Suprapubic skin (tissue), 4 donors: ENCODE results near the gene CCL21. TPM values are rescaled to one million over a fixed set of nuclear protein-coding genes. Genes with fewer than 3 reads are reported as not detected.

Source experiments
- DNase-seq, 2 donors: peaks; one replicate each; pipeline ENCODE4 v3.0.0-alpha.2; 2019; ENCODE audit warnings: low spot score in 2 of 2
- H3K27ac ChIP-seq: fragments of 200-600 bp; sonication (generic); one replicate; pipeline ENCODE4 v1.5.1; 2019
- H3K27me3 ChIP-seq: fragments of 200-600 bp; sonication (generic); one replicate; pipeline ENCODE4 v1.5.1; 2019
- H3K36me3 ChIP-seq: fragments of 200-600 bp; sonication (generic); one replicate; pipeline ENCODE4 v1.5.1; 2019
- H3K4me1 ChIP-seq: fragments of 200-600 bp; sonication (generic); one replicate; pipeline ENCODE4 v1.5.1; 2019
- H3K4me3 ChIP-seq: fragments of 200-600 bp; sonication (generic); one replicate; pipeline ENCODE4 v1.5.1; 2019; ENCODE audit warnings: mild to moderate bottlenecking
- H3K9me3 ChIP-seq: fragments of 200-600 bp; sonication (generic); one replicate; pipeline ENCODE4 v1.5.1; 2019
- EP300 ChIP-seq: sonication (generic); formaldehyde crosslinking; IDR thresholded peaks from one replicate; pipeline ENCODE4 v1.6.1; 2017; ENCODE audit warnings: antibody characterized with exemption
- POLR2A ChIP-seq, 2 donors: fragments of 450-650 bp; IDR thresholded peaks; one replicate each; pipeline ENCODE4 v1.6.1; 2017; ENCODE audit warnings: antibody characterized with exemption in 2 of 2, mild to moderate bottlenecking in 2 of 2, moderate library complexity in 2 of 2
- POLR2AphosphoS5 ChIP-seq, 3 donors: sonication (generic); formaldehyde crosslinking; IDR thresholded peaks; one replicate each; pipeline ENCODE4 v1.6.1; 2017; ENCODE audit warnings: antibody characterized with exemption in 3 of 3
- WGBS: methylation state at CpG from one replicate; pipeline ENCODE4 v1.1.5; 2018; 5-methylcytosine and 5-hydroxymethylcytosine counted together
- total RNA-seq, 4 donors: library from RNA; depleted of rRNA; stranded (reverse); fragments of >200 nt; gene quantifications; one replicate each; pipeline ENCODE4 v1.1.0, GENCODE V29; 2016
- TF ChIP-seq, protein P1 (sequence below), 2 donors: fragments of 200-600 bp in 1 of 2; fragments of 450-650 bp in 1 of 2; sonication (generic) in 1 of 2; IDR thresholded peaks; one replicate each; pipeline ENCODE4 v1.5.1; 2016 to 2019; ENCODE audit warnings: antibody characterized with exemption in 2 of 2, mild to moderate bottlenecking in 1 of 2, moderate library complexity in 1 of 2

The CCL21 gene
- total RNA-seq, 4 donors from 2014 or later = 5.2 to 6.1 (median 5.6) TPM; not detected in 1

DNA sequence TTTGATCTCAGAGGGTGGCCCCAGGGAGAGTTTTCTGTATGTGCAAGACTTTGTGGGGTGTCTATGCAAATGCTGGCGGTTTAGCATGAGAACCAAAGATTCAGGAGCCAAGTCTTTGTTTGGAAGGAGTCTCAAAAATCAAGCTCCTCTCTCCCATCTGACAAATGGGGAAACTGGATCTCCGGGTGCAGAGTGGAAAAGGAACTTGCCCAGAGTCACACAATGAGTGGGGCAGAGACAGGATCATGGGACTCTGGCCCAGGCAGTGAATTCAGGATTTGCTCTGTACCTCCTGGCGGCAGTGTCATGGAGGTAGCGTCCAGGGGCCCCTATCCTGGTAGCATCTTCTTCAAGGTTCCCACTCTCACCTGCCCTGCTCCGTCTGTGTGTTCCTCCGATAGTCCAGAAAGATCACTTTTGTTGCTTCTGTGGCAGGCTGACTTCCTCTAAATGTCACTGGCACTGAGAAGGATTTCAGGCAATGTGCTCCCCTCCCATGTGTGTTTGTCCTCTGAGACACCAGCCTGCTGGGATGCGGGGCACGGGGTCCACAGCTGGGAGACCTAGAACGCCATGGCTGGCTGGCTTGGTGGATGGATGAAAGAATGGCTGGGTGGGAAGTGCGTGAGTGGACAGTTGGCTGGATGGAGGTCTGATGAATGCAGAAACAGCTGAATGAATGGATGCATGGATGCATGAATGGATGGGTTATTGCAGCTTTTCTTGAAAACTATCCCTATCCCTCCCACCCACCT is 22.5 kb downstream of the CCL21 start:
- H3K27ac ChIP-seq = no peak overlapping the region
- H3K36me3 ChIP-seq = no peaks in the 10 kb centered on the region
- no peaks in the 10 kb centered on the region for H3K9me3 ChIP-seq
- peaks cover 14% of the 10 kb centered on the region for H3K4me1 ChIP-seq
- TF ChIP-seq, protein P1, sequence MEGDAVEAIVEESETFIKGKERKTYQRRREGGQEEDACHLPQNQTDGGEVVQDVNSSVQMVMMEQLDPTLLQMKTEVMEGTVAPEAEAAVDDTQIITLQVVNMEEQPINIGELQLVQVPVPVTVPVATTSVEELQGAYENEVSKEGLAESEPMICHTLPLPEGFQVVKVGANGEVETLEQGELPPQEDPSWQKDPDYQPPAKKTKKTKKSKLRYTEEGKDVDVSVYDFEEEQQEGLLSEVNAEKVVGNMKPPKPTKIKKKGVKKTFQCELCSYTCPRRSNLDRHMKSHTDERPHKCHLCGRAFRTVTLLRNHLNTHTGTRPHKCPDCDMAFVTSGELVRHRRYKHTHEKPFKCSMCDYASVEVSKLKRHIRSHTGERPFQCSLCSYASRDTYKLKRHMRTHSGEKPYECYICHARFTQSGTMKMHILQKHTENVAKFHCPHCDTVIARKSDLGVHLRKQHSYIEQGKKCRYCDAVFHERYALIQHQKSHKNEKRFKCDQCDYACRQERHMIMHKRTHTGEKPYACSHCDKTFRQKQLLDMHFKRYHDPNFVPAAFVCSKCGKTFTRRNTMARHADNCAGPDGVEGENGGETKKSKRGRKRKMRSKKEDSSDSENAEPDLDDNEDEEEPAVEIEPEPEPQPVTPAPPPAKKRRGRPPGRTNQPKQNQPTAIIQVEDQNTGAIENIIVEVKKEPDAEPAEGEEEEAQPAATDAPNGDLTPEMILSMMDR (IDR thresholded peaks at IDR 0.05) = no peak
- no peak for TF ChIP-seq EP300
- no peak for TF ChIP-seq POLR2A (IDR thresholded peaks at IDR 0.05)
- TF ChIP-seq POLR2AphosphoS5 (IDR thresholded peaks at IDR 0.05) = no peak
- no peak for DNase-seq
- H3K27me3 ChIP-seq = no peaks in the 10 kb centered on the region
- no peak overlapping the region for H3K4me3 ChIP-seq
- WGBS = 73% methylated on average over 10 of the region's 10 CpGs

DNA sequence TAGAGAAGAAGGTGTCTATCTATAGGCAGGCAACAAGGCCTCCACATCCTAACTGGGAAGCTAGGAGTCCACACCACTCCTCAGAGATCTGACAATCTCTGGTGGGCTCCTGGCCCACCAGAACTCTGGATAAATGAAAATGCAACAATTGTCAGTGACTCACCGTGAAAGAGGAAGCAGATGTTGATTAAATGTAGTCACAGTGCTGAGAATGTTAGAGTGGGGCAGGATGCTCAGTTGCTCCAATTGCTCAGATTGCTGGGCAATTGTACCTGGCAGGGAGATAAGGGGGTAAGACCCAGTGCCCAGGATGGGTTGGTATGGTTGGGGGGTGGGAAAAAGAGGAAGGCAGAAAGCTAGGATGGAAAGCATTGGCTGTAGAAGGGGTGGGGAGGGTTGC is 23.2 kb downstream of the CCL21 start:
- TF ChIP-seq, protein P1 (IDR thresholded peaks at IDR 0.05) = no peak
- no peak for TF ChIP-seq POLR2AphosphoS5 (IDR thresholded peaks at IDR 0.05)
- no peak for TF ChIP-seq EP300
- no peak for TF ChIP-seq POLR2A (IDR thresholded peaks at IDR 0.05)
- Histone ChIP-seq H3K27ac (peak overlapping the region; percentile 31), H3K27me3 (no peaks in the 10 kb centered on the region), H3K4me1 (peaks cover 14% of the 10 kb centered on the region), H3K4me3 (no peak overlapping the region), H3K36me3 (no peaks in the 10 kb centered on the region), H3K9me3 (no peaks in the 10 kb centered on the region)
- WGBS = 36% methylated on average over 1 of the region's 1 CpG
- no peak for DNase-seq

DNA sequence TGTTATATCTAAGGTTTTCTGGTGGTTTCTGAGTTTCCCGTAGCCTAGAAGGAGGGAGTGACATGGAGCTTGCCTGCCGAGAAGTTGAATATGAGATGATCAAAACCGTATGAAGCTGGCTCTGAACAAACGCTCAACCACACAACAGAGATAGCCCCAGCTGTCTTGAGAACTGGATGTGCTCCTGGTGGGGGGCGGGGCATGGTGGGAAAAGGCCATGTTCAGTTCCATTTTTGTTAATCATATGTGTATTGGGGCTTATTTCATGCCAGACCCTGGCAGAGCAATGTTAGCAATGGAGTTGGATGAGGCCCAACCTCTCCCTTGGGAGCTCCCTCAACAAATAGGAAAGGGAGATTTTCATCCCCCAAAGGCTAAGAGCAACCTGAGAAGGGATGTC is 23.7 kb downstream of the CCL21 start:
- Histone ChIP-seq H3K4me3 (no peak overlapping the region), H3K27me3 (no peaks in the 10 kb centered on the region), H3K36me3 (no peaks in the 10 kb centered on the region), H3K27ac (peak overlapping the region; percentile 73), H3K9me3 (no peaks in the 10 kb centered on the region), H3K4me1 (peaks cover 14% of the 10 kb centered on the region)
- TF ChIP-seq, protein P1 (IDR thresholded peaks at IDR 0.05) = no peak
- TF ChIP-seq POLR2A (IDR thresholded peaks at IDR 0.05) = no peak
- no peak for TF ChIP-seq POLR2AphosphoS5 (IDR thresholded peaks at IDR 0.05)
- no peak for TF ChIP-seq EP300
- DNase-seq = no peak
- WGBS = 71% methylated on average over 5 of the region's 5 CpGs

DNA sequence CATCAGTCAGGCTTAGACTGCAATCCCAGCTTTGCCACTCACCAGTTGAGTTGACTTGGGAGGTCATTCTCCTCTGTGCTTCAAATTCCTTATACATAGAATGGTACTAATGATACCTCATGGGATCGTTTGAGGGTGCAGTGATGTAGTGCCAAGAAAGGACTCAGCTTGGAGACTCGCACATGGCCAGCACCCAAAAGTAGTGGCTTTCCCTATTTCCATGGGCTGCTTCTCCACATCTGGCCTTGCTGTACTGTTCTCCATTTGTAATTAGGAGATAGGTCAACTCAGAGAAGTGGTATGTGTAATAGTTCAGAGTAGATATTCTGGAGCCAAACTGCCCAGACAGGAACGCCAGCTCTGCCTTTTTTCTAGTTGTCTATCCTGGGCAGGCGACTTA is 24.3 kb downstream of the CCL21 start:
- no peaks in the 10 kb centered on the region for H3K27me3 ChIP-seq
- peak overlapping the region; percentile 73 for H3K27ac ChIP-seq
- no peaks in the 10 kb centered on the region for H3K36me3 ChIP-seq
- H3K4me1 ChIP-seq = peaks cover 10% of the 10 kb centered on the region
- no peaks in the 10 kb centered on the region for H3K9me3 ChIP-seq
- TF ChIP-seq POLR2AphosphoS5 (IDR thresholded peaks at IDR 0.05) = no peak
- 61% methylated on average over 4 of the region's 4 CpGs for WGBS
- no peak overlapping the region for H3K4me3 ChIP-seq
- DNase-seq = no peak

DNA sequence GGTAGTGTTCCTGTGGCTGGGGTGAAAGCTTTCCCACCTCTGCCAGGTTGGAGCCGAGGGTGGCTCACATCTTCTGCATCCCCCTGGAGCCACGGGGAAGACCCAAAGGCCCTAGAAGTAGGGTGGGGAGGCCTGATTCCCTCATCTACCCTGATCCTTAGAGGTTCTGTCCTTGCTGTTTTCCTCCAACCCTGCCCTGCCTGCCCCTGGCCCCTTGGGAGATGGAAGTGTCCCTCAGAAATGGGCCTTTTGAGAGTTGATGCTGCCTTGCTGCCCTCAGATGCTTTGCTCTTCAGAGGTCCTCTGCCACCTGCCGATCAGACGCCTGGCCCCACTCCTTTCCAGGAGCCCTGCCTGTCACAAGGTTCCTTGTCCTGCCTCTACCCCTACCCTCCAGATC is 25.1 kb downstream of the CCL21 start:
- no peaks in the 10 kb centered on the region for H3K36me3 ChIP-seq
- peak overlapping the region; percentile 73 for H3K27ac ChIP-seq
- 100% methylated on average over 4 of the region's 4 CpGs for WGBS
- H3K4me3 ChIP-seq = no peak overlapping the region
- H3K9me3 ChIP-seq = no peaks in the 10 kb centered on the region
- H3K4me1 ChIP-seq = peaks cover 9% of the 10 kb centered on the region
- no peaks in the 10 kb centered on the region for H3K27me3 ChIP-seq
- DNase-seq = no peak
- TF ChIP-seq EP300 (no peak), POLR2A (IDR thresholded peaks at IDR 0.05) (no peak), POLR2AphosphoS5 (IDR thresholded peaks at IDR 0.05) (no peak)
- TF ChIP-seq, protein P1 (IDR thresholded peaks at IDR 0.05) = no peak

DNA sequence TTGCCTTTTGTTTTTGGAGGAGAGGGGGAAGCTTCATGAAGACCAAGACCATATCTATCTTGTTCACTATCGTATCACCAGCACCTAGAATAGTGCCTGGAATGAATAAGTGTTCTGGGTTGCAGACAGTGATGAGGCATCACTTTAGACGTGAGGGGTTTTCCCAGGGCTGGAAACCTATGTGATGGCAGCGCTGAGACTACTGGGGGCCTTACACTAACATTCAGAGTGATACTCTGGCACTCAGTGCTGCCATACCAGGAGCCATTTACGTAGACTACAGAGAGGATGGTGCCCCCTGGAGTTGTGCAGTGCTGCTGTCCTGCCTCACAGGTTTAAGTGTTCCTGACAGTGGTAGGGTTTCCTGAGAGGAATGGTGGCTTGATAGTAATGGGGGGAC is 25.8 kb downstream of the CCL21 start:
- H3K27me3 ChIP-seq = no peaks in the 10 kb centered on the region
- H3K4me3 ChIP-seq = no peak overlapping the region
- H3K9me3 ChIP-seq = no peaks in the 10 kb centered on the region
- 90% methylated on average over 4 of the region's 4 CpGs for WGBS
- DNase-seq = no peak
- peaks cover 9% of the 10 kb centered on the region for H3K4me1 ChIP-seq
- no peaks in the 10 kb centered on the region for H3K36me3 ChIP-seq
- H3K27ac ChIP-seq = no peak overlapping the region
- TF ChIP-seq EP300 = no peak
- TF ChIP-seq POLR2A (IDR thresholded peaks at IDR 0.05) = no peak
- TF ChIP-seq POLR2AphosphoS5 (IDR thresholded peaks at IDR 0.05) = no peak
- TF ChIP-seq, protein P1 (IDR thresholded peaks at IDR 0.05) = no peak
